NCI-H128 (cell line): Measurements from ENCODE around the gene RAPGEF5.

Source experiments
- DNase-seq: peaks from one replicate; lab custom pipeline; 2025; ENCODE audit not compliant: unreplicated experiment; lab: John Stamatoyannopoulos, UW

Gene RAPGEF5

DNA sequence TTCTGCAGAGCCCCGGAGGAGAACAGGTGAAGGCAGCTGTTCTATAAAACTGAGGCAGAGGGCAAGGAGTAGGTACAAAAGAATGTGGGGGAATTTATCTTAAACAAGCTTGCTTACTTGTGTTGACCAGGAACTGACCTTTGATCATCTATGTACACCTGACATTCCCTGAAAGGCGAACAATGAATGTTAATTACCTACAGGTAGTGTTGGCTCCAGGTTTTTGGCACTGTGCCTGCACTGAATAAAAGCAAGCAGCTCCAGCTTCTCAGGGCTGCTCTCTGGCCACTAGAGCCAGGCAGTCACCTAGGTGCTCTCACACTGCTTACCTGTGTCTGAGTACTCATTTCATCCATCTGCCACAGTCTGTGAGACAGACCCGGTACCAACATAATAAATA lies 87.0 kb downstream of the RAPGEF5 start:
- no peak for DNase-seq

DNA sequence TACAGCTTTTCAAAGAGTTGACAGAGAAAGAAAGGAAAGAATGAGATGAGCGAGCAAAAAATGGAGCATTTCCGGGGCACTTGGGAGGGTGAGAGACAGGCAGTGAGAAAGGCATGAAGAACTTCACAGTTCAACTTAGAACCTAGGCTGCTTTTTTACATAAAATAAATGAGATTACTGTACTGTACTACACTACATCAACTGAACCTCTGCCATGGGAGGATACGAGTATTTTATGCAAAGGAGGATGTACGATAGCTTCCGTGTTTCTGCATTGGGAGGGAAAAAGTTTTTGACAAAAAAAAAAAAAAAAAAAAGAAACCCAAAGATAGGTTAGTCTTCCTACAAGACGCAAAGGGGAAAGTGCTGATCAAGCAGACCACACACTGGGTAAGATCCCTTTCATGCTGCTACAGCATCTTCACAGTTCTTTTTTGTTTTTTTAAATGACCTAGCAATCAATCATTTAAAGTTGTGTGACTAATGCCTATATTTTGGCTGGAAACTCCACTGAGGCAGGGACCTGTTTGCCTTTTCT lies 88.0 kb downstream of the RAPGEF5 start:
- no peak for DNase-seq

DNA sequence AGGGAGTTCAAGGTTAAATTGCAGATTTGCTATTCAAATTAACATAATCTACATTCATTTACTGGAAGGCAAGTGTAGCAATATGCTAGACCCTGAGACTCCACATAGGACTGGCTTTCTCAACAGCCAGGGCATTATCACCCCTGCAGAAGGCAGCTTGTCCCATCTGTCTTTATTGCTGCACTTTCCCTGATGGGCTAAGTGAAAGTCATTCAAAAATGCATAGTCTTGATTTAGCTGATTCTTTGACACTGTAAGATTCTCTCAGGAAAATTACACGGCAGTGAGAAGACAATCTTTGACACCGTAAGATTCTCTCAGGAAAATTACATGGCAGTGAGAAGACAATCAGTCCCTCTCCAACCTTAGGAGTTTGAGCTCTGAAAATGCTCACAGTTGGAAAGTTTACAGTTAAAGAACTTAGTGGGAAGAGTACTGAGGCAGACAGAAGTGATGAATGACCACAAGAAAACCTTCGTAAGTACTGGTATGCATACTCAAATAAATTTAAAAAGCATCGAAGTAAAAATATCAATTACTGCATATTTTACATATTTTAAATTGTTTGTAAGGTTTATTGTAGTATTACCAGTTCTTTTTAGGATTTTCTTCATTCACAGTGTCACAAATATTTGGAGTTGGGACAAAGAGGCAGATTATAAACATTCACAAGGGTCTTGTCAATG lies 88.9 kb downstream of the RAPGEF5 start:
- DNase-seq = no peak

GRCh38 chr7:22262538-22262937 lies 94.4 kb downstream of the RAPGEF5 start:
- DNase-seq = no peak

GRCh38 chr7:22256541-22257096 lies 100.3 kb downstream of the RAPGEF5 start:
- no peak for DNase-seq

- no peak for DNase-seq
Observed at GRCh38 chr7:22255834-22256233, 101.1 kb downstream of the RAPGEF5 start.

GRCh38 chr7:22255342-22255741 lies 101.6 kb downstream of the RAPGEF5 start:
- DNase-seq = no peak

GRCh38 chr7:22252936-22253536 lies 103.9 kb downstream of the RAPGEF5 start:
- no peak for DNase-seq

GRCh38 chr7:22252016-22252415 lies 104.9 kb downstream of the RAPGEF5 start:
- no peak for DNase-seq

DNA sequence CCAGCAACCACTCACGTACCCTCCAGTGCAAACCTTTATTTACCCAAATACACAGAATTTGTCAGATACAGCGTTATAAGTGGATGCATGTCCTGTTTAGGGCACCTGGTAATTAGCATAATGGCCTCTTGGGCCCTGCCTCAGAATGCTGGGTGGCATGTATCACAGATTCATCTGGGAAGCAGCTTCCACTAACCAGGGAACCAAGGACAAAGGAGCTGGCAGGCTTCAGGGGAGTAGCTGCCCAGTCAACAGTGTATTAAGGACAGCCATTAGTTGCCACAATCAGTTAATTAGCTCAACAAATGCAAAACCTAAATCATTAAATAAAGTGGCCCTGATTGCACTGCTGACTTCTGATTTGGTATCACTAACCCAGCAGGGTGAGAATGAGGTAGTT lies 105.7 kb downstream of the RAPGEF5 start:
- DNase-seq = no peak

DNA sequence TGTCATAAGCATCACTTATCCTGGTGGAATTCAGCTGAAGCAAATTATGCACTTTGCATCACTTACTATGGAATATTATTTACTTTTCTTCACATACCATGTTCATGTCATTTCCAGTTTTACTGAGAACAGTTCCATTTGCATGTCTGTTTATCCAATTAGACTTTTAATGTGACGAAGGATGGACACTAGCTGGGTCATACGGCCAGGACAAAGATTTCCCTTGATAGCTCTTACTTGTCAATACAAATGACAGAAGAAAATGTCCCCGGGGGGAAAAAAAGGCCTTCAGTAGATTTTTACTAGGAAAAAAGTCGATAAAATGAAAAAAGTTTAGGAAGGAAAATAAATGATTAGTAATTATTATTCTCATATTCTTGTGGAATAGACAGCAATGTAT lies 106.6 kb downstream of the RAPGEF5 start:
- DNase-seq = no peak

- DNase-seq = no peak
Observed at GRCh38 chr7:22248111-22248809, 108.7 kb downstream of the RAPGEF5 start.

DNA sequence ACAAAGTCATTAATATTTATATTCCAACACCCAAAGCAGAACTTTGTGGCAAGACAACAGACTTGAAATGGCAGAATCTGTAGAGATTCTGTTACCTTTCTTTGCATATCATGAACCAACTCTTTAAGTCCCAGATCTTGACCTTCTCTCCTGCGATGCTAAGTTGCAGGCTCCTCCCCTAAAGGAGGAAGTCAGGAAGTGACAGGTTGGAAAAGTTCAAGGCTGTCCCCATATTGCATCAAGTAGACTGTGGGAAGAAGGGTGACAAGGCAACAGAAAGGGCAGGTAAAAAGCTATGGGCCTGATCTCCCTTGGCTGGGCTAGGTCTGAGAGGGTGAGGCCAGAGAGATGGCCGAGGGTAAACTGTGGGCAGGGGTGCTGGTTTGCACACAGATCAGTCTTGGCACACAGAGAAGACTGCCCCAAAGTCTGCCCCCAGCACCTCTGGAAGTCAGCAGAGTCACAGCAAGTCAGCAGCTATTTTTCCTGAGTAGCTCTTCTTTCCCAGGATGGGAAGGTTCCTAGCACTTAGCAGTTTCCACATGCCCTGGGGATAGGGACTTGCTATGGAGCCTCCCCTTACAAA lies 115.1 kb downstream of the RAPGEF5 start:
- DNase-seq = no peak

- no peak for DNase-seq
Observed at GRCh38 chr7:22240904-22241571, 115.9 kb downstream of the RAPGEF5 start.

GRCh38 chr7:22238354-22239311 lies 118.3 kb downstream of the RAPGEF5 start:
- no peak for DNase-seq

GRCh38 chr7:22235134-22235533 lies 121.8 kb downstream of the RAPGEF5 start:
- no peak for DNase-seq

DNA sequence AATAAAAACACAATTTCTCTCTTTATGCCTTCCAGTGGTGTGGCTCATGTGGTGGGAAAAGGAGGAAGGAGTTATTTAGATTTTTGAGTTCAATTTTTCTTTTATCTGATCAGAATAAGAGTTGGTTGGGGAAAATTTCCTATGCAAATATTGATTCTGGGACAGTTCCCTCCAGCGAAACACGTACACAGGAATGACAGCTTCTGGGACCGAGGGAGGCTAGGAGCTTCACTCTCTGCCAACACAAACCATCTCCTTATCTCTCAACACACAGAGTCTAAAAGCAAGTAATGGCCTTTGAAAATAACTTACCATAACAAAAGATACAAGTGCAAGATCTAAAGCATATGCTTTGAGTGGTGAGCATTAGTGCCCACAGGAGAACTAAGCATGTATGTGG lies 122.7 kb downstream of the RAPGEF5 start:
- DNase-seq = no peak

DNA sequence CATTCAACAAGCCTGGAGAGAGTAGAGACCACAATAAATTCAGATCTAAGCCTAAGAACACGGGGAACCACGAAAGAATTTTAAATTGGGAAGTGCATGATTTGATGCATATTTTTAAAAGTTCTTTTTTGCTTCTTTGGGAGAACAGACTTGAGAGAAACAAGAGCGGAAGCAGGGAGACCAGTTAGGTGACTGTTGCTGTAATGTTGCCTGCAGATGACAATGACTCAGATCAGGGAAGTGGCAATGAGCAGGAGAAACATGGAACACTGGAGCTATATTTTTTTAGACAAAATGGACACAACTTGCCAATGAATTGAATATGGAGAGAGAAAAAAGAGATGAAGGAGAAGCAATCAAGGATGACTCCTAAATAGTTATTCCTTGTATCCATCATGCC lies 125.1 kb downstream of the RAPGEF5 start:
- no peak for DNase-seq

DNA sequence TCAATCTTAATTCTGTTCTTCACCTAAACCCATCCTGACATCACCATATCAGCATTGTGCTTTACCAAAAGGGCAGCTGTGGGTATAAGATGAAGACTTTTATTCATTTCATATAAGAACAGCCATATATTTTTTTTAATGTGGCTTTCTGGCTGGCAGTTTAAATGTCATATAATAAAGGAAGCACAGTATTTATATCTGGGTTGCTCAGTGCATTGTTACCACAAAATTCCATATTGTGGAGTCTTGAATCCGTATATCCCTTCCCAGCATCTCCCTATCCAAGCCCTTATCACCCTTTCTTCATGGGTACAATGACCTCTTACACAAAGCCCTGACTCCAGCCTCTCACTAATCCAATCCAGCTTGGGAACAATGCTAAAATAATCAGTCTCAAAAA lies 125.8 kb downstream of the RAPGEF5 start:
- DNase-seq = no peak

- DNase-seq = no peak
Observed at GRCh38 chr7:22230238-22230637, 126.7 kb downstream of the RAPGEF5 start.
